GM18505 (cell line): Measurements from ENCODE around the gene PTTG1IP2.
"Not testable (repeated sequence)": the region's sequence is repeated elsewhere in the genome, so short reads cannot be mapped to it uniquely, and the experiment has no call there.

ENCODE experiments used
- ATAC-seq: cut with Tn5 transposase; IDR thresholded peaks from one replicate; pipeline ENCODE4 v1.9.1; 2021; ENCODE audit not compliant: unreplicated experiment
- POLR2A ChIP-seq: IDR thresholded peaks from 4 replicates; pipeline ENCODE4 v1.6.1; 2011; ENCODE audit warnings: borderline replicate concordance; ENCODE audit not compliant: insufficient read depth, insufficient read length; ENCODE audit errors: extremely low read depth

The PTTG1IP2 gene

DNA sequence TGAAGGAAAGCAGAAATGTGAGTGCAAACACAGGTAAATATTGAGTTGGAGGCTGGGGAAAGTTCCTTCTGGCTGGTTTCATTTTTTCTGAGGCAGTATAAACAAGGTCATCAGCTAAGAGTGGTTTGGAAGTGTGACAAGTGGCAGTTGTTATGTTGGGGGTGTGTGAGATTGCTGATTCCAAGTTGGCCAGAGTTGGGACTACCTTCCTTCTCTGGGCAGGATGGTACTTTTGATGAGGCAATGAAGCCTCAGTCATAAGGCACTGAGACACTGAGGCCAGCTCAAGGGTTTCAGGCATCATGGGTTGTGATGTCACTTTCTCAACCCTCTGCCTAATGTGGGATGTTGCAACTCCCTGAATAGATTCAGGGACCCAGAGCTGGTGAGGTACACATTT is 8.2 kb upstream of the PTTG1IP2 start:
- ATAC-seq: no peak
- no peak for TF ChIP-seq POLR2A

DNA sequence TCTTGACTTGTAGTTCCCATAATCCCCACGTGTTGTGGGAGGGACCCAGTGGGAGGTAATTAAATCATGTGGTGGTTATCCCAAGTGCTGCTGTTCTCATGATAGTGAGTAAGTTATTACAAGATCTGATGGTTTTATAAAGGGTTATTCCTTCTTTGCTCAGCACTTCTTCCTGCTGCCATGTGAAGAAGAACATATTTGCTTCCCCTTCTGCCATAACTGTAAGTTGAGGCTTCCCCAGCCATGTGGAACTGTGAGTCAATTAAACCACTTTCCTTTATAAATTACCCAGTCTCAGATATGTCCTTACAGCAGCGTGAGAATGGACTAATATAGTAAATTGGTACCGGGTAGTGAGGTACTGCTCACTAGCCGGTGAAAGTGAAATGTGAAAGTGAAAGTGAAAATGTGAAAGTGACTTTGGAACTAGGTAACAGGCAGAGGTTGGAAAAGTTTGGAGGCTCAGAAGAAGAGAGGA is 6.2 kb upstream of the PTTG1IP2 start:
- not testable (repeated sequence) for ATAC-seq

GRCh38 chr7:90465816-90466215 is 3.6 kb upstream of the PTTG1IP2 start:
- TF ChIP-seq POLR2A: no peak
- no peak for ATAC-seq

GRCh38 chr7:90472805-90473540 is 3.5 kb downstream of the PTTG1IP2 start:
- no peak for ATAC-seq
- TF ChIP-seq POLR2A: no peak

DNA sequence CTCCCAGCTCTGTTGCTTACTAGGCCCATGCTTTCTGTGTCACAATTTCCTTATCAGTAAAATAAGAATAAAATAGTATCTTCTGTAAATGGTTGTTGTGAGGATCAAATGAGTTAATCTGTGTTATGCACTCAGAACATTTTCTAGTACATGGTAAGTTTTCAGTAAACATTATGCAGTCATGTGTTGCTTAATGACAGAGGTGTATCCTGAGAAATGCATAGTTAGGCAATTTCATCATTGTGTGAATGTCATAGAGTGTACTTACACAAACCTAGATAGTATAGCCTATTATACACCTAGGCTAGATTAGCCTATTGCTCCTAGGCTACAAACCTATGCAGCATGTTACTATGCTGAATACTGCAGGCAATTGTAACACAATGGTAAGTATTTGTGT is 4.4 kb downstream of the PTTG1IP2 start:
- ATAC-seq: no peak
- no peak for TF ChIP-seq POLR2A

DNA sequence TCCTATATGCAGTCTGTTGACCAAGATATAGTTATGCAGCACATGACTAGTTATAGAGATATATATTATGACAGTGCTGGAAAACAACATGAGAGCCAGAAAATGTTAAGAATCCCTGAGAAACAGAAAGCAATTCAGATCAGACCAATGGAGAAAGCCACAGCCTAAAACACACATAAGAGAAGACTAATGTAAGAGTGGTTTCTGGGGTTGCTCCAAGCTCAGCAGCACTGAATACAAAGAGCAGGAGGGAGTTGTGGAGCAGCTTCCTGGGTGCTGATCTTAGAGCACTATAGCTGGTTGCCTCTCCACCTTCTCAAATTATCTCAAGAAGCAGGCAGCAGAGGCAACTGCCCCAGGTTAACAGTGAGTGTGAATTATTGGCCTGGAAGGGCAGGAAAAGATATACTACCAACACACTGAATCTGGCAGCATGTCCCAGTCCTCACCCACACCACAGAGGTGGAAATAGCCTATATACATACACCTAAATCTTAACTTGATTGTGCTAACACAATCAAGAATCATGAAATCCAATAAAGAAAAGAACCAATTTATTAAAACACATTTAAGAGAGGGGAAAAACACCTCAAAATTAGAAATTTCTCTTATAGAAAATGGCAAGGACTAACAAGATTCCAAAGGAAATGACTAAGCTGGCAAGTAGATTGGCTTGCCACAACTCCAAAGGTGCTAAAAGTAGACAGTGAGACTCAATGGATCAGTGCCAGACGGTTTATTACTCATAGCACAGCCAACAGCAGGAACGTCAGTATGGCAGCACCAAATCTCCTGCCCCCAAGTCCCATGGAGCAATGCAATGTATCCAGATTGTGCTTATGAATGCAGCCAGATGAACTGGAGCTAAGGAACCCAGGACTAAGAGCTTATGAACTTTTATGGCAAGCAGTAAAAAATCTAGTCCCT is 5.1 kb downstream of the PTTG1IP2 start:
- TF ChIP-seq POLR2A: no peak
- ATAC-seq: no peak

GRCh38 chr7:90483251-90483650 is 13.8 kb downstream of the PTTG1IP2 start:
- ATAC-seq: no peak
- TF ChIP-seq POLR2A: no peak

- TF ChIP-seq POLR2A: no peak
- ATAC-seq: no peak
Measured at GRCh38 chr7:90484706-90485105, 15.3 kb downstream of the PTTG1IP2 start.

GRCh38 chr7:90485734-90486316 is 16.4 kb downstream of the PTTG1IP2 start:
- TF ChIP-seq POLR2A: no peak
- no peak for ATAC-seq

GRCh38 chr7:90487808-90488207 is 18.4 kb downstream of the PTTG1IP2 start:
- no peak for ATAC-seq
- no peak for TF ChIP-seq POLR2A

DNA sequence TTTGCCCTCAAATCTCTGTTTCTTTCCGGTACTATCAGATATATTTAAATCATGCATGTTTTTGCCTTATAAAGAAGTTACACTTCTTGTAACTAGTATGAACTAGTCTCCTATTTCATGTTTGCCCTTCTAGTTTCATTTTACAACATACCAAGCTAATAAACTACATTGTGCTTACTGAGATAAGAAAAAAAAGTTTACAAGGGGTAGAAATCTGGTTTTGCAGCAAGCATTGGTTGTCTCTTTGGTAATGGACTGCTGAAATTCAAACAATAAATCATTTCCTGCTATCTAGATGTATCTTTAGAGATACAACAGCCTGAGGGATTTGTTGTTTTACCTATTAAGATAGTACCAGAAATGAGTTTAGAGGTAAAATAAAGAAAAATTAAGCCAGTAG is 18.8 kb downstream of the PTTG1IP2 start:
- TF ChIP-seq POLR2A: no peak
- ATAC-seq: no peak

- TF ChIP-seq POLR2A: no peak
- no peak for ATAC-seq
Measured at GRCh38 chr7:90492250-90492649, 22.8 kb downstream of the PTTG1IP2 start.

GRCh38 chr7:90495241-90495640 is 25.8 kb downstream of the PTTG1IP2 start:
- TF ChIP-seq POLR2A: no peak
- ATAC-seq: no peak

DNA sequence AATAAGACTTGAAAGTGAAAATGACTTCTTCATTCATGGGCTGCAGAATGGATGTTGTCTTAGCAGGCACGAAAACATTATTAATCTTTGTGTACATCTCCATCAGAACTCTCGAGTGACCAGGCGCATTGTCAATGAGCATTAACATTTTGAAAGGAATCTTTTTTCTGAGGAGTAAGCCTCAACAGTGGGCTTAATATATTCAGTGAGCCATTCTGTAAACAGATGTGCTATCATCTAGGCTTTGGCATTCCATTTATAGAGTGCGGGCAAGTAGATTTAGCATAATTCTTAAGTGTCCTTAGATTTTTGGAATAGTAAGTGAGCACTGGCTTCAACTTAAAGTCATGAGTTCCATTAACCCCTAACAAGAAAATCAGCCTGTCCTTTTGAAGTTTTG is 33.1 kb downstream of the PTTG1IP2 start:
- no peak for TF ChIP-seq POLR2A
- no peak for ATAC-seq

GRCh38 chr7:90503367-90503766 is 33.9 kb downstream of the PTTG1IP2 start:
- ATAC-seq: no peak
- TF ChIP-seq POLR2A: no peak
